GM18498 (cell line): ENCODE data around the gene ZDHHC24.
"Not testable (repeated sequence)": the region's sequence is repeated elsewhere in the genome, so short reads cannot be mapped to it uniquely, and the experiment has no call there.

Experiments used
- ATAC-seq: cut with Tn5 transposase; IDR thresholded peaks from one replicate; pipeline ENCODE4 v1.9.1; 2021; ENCODE audit warnings: mild to moderate bottlenecking, moderate library complexity; ENCODE audit not compliant: unreplicated experiment

Gene ZDHHC24

GRCh38 chr11:66546966-66547661 lies 1.3 kb upstream of the ZDHHC24 start:
- no peak for ATAC-seq

- no peak for ATAC-seq
Measured at GRCh38 chr11:66546368-66546965, 619 bp upstream of the ZDHHC24 start, which contains the start of gene ACTN3. TSS of gene ACTN3 (plus strand) at chr11:66546903. CDS start at chr11:66546938, 35 bp downstream.

GRCh38 chr11:66544952-66545351 lies 896 bp downstream of the ZDHHC24 start:
- ATAC-seq, result not testable (repeated sequence)

- ATAC-seq, result no peak
Measured at GRCh38 chr11:66543263-66544107, 2.4 kb downstream of the ZDHHC24 start.

GRCh38 chr11:66542362-66542761 lies 3.5 kb downstream of the ZDHHC24 start:
- ATAC-seq, result no peak

GRCh38 chr11:66541892-66542291 lies 4.0 kb downstream of the ZDHHC24 start:
- no peak for ATAC-seq

- ATAC-seq, result not testable (repeated sequence)
Measured at GRCh38 chr11:66540598-66540997, 5.2 kb downstream of the ZDHHC24 start.

- ATAC-seq, result no peak
Measured at GRCh38 chr11:66539870-66540213, 6.0 kb downstream of the ZDHHC24 start.

- no peak for ATAC-seq
Measured at GRCh38 chr11:66539170-66539869, 6.5 kb downstream of the ZDHHC24 start.

- ATAC-seq, result no peak
Measured at GRCh38 chr11:66532784-66533183, 13.1 kb downstream of the ZDHHC24 start.

GRCh38 chr11:66531841-66532240 lies 14.0 kb downstream of the ZDHHC24 start:
- ATAC-seq, result no peak

- ATAC-seq, result no peak
Measured at GRCh38 chr11:66530927-66531709, 14.7 kb downstream of the ZDHHC24 start.

GRCh38 chr11:66529655-66530054 lies 16.2 kb downstream of the ZDHHC24 start:
- no peak for ATAC-seq

GRCh38 chr11:66529069-66529468 lies 16.8 kb downstream of the ZDHHC24 start:
- ATAC-seq, result no peak

- no peak for ATAC-seq
Measured at GRCh38 chr11:66524304-66525040, 21.4 kb downstream of the ZDHHC24 start.

GRCh38 chr11:66523611-66524010 lies 22.2 kb downstream of the ZDHHC24 start:
- no peak for ATAC-seq

GRCh38 chr11:66510990-66511339 lies 34.9 kb downstream of the ZDHHC24 start:
- ATAC-seq, result no peak

- peak; percentile 93 for ATAC-seq
Measured at GRCh38 chr11:66510271-66510989, 35.4 kb downstream of the ZDHHC24 start, which contains the start of gene BBS1. TSS of gene BBS1 (plus strand) at chr11:66510635. CDS start at chr11:66510660, 25 bp downstream.

- ATAC-seq, result no peak
Measured at GRCh38 chr11:66509131-66509561, 36.7 kb downstream of the ZDHHC24 start.
